Upper lobe of right lung (tissue), 1 donor: ENCODE results near the gene BICD1. TPM values are rescaled to one million over a fixed set of nuclear protein-coding genes. Genes with fewer than 3 reads are reported as not detected.
A peak's percentile ranks its signal among the peaks of the same experiment; 100 is the strongest.

ENCODE experiments used
- ATAC-seq: fragments of 200-7000 bp; cut with Tn5 transposase; one replicate; pipeline ENCODE4 v1.9.1; 2020; ENCODE audit warnings: mild to moderate bottlenecking, moderate library complexity
- DNase-seq: peaks from one replicate; pipeline ENCODE4 v3.0.0-alpha.2; 2020
- H3K27ac ChIP-seq: fragments of 200-600 bp; one replicate; pipeline ENCODE4 v1.8.0; 2022
- H3K27me3 ChIP-seq: fragments of 200-600 bp; one replicate; pipeline ENCODE4 v1.8.0; 2022; ENCODE audit warnings: mild to moderate bottlenecking
- H3K36me3 ChIP-seq: fragments of 200-600 bp; one replicate; pipeline ENCODE4 v1.8.0; 2022
- H3K4me1 ChIP-seq: fragments of 200-600 bp; one replicate; pipeline ENCODE4 v1.8.0; 2022
- H3K4me3 ChIP-seq: fragments of 200-600 bp; one replicate; pipeline ENCODE4 v1.8.0; 2022; ENCODE audit warnings: mild to moderate bottlenecking
- H3K9me3 ChIP-seq: fragments of 200-600 bp; one replicate; pipeline ENCODE4 v1.8.0; 2022
- intact Hi-C: fragments of 100-400 bp; cut with DNase I; formaldehyde crosslinking; loops from one replicate; pipeline ENCODE4 v1.11.0; 2022
- total RNA-seq: library from RNA; stranded (reverse); fragmentation: NEBNext Ultra II Directional; extraction: Animal tissue kit (Norgen Biotek cat#: 25700); gene quantifications from one replicate; pipeline ENCODE4 v1.2.1, GENCODE V29; 2021
- TF ChIP-seq, protein P1 (sequence below): fragments of 200-600 bp; IDR thresholded peaks from one replicate; pipeline ENCODE4 v1.8.0; 2022; ENCODE audit warnings: antibody characterized with exemption
- donor health status: DM: no; HTN: yes; CAD: no; lungs with severe emphysema.

BICD1 gene
- total RNA-seq, 1 donor from 2014 or later = 18.0 TPM

DNA sequence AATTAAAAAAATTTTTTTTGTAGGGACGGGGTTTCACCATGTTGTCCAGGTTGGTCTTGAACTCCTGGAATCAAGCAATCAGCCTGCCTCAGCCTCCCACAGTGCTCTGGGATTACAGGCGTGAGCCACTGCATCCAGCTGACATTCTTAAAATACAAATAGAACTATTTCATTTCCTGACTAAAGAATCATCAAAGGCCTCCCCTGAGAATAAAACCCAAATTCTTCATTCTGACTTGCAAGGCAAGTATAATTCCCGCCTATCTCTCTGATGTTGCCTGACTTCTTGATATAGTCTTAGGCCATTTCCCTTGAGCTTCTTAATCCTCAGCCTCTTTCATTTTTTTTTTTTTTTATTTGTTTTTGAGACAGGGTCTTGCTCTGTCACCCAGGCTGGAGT lies 4.4 kb upstream of the BICD1 start:
- DNase-seq = no peak
- H3K36me3 ChIP-seq = no peaks in the 10 kb centered on the region
- H3K4me1 ChIP-seq = no peaks in the 10 kb centered on the region
- no peaks in the 10 kb centered on the region for H3K9me3 ChIP-seq
- TF ChIP-seq, protein P1, sequence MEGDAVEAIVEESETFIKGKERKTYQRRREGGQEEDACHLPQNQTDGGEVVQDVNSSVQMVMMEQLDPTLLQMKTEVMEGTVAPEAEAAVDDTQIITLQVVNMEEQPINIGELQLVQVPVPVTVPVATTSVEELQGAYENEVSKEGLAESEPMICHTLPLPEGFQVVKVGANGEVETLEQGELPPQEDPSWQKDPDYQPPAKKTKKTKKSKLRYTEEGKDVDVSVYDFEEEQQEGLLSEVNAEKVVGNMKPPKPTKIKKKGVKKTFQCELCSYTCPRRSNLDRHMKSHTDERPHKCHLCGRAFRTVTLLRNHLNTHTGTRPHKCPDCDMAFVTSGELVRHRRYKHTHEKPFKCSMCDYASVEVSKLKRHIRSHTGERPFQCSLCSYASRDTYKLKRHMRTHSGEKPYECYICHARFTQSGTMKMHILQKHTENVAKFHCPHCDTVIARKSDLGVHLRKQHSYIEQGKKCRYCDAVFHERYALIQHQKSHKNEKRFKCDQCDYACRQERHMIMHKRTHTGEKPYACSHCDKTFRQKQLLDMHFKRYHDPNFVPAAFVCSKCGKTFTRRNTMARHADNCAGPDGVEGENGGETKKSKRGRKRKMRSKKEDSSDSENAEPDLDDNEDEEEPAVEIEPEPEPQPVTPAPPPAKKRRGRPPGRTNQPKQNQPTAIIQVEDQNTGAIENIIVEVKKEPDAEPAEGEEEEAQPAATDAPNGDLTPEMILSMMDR = no peak
- H3K27ac ChIP-seq = no peak overlapping the region
- intact Hi-C loops = no loop called here
- no peak overlapping the region for H3K4me3 ChIP-seq
- ATAC-seq = no peak
- no peaks in the 10 kb centered on the region for H3K27me3 ChIP-seq

DNA sequence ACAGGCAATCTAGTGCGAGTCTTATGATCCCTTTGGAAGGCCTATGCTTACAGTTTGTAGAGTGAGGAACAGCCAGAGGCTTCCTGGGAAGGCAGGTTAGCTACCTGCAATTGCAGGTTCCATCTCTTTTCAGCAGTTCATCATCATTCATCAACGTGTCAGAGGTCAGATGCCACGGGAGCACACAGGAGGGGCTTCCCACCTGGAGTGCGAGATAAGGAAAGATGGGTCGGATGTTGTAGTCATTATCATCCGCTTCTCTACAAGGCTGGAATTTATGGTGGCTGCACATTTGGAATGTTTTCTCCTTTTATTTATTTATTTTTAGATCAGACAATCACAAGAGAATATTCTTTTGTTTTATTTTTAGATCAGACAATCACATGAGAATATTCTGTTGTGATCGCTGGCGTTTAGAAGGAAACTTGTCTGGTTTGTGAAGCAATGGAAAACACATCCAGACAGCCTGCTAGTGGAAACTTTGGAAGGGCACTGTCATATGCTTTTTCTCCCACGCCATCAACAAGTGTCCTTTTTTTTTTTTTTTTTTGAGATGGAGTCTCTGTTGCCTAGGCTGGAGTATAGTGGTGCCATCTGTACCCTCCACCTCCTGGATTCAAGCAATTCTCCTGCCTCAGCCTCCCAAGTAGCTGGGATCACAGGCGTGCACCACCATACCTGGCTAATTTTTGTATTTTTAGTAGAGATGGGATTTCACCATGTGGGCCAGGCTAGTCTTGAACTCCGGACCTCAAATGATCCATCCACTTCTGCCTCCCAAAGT lies 1.9 kb upstream of the BICD1 start:
- ATAC-seq (no peak), DNase-seq (no peak)
- no peaks in the 10 kb centered on the region for H3K27me3 ChIP-seq
- intact Hi-C loops = no loop called here
- no peak overlapping the region for H3K4me3 ChIP-seq
- no peaks in the 10 kb centered on the region for H3K36me3 ChIP-seq
- H3K9me3 ChIP-seq = no peaks in the 10 kb centered on the region
- TF ChIP-seq, protein P1 = no peak
- H3K27ac ChIP-seq = no peak overlapping the region
- peaks cover 7% of the 10 kb centered on the region for H3K4me1 ChIP-seq

DNA sequence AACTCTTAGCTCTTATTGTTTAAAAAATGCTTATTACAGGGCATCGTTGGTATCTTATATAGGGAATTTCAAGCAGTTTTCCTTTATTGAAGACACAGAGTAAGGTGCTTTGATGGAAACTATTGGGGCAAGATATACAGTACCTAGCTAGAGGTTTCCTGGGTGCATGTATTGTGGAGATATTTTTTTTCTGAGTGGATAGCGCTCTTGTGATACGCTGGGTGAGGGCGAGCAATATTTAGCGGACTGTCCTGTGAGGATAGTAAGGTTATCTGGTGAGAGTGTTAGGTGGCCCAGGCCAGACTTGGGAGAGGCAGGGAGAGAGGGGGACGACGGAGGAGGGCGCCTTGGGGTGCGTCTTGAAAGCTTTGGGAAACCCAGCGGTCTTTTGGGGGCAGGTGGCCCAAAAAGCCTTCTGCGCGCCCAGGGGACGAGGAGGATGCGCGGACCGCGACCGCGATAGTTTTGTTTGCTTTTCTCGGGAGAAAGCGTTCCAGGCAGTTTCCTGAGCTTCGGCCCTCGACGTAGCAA lies 596 bp upstream of the BICD1 start:
- Histone ChIP-seq H3K36me3 (no peaks in the 10 kb centered on the region), H3K27me3 (no peaks in the 10 kb centered on the region), H3K27ac (peak overlapping the region; percentile 75), H3K4me1 (peaks cover 7% of the 10 kb centered on the region), H3K4me3 (peak overlapping the region; percentile 90), H3K9me3 (no peaks in the 10 kb centered on the region)
- DNase-seq (no peak), ATAC-seq (no peak)
- TF ChIP-seq, protein P1 = no peak
- intact Hi-C loops = no loop called here

DNA sequence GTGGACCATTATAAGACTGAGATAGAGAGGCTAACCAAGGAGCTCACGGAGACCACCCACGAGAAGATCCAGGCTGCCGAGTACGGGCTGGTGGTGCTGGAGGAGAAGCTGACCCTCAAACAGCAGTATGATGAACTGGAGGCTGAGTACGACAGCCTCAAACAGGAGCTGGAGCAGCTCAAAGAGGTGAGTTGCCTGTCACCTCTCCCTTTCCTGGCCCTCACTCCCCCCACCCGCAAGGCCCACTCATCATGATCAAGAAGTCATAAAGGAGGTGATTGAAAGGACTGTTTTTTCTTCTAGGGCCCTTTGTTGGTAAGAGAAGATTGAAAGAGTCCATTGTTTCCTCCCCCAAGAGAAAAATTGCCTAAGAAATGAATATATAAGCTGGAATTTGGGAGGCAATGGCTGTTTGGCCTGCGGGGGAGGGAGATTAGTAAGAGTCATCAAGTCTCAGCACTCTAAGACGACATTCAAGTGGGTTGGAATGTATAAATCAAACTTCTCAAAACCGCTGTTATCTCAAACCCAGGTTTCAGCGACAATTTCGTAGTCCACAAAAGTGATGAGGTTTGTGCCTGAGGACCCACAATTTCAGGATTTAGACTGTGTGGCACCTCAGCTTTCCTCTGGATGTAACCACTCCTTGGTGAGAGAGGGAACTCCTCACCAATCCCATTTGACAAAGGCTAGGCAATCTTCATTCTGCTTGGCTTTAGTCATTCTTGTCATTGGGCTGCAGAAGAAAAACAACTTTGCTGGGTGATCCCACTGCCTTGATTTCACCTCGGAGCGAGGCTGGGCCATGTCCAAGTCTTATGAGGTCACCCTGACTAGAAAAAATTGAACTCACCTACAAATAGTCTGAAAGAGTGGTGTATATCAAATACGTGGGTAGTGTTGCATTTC lies 966 bp downstream of the BICD1 start:
- no peak for DNase-seq
- Histone ChIP-seq H3K4me1 (peaks cover 7% of the 10 kb centered on the region), H3K36me3 (no peaks in the 10 kb centered on the region), H3K27me3 (no peaks in the 10 kb centered on the region), H3K9me3 (no peaks in the 10 kb centered on the region), H3K4me3 (peak overlapping the region; percentile 90), H3K27ac (peak overlapping the region; percentile 75)
- intact Hi-C loops = no loop called here
- ATAC-seq = no peak
- TF ChIP-seq, protein P1 = no peak

DNA sequence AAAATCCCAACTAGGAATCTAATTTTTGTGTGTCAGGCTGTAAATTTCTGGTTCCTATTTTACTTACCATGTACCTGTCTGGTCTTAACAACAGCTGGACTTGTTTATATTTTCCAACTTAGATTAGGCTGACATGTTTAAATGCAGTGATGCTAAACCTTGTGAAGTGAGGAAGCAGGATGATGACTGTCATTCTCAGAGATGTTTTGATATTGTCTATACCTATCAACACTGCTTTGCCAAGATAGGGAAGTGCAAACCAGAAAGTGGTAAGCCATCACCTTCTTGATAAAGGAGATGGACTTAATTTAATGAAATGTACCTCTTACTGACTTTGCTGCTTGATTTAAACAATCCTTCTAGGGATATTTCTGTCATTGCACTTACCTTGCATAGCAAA lies 2.1 kb downstream of the BICD1 start:
- Histone ChIP-seq H3K27me3 (no peaks in the 10 kb centered on the region), H3K36me3 (no peaks in the 10 kb centered on the region), H3K9me3 (no peaks in the 10 kb centered on the region), H3K4me1 (peaks cover 7% of the 10 kb centered on the region), H3K4me3 (peak overlapping the region; percentile 90), H3K27ac (no peak overlapping the region)
- ATAC-seq (no peak), DNase-seq (no peak)
- intact Hi-C loops = no loop called here
- TF ChIP-seq, protein P1 = no peak
